ENCODE results near the gene TM7SF2. TPM values are rescaled to one million over a fixed set of nuclear protein-coding genes. Genes with fewer than 3 reads are reported as not detected.

The TM7SF2 gene
- total and polyA plus RNA-seq, 2 of the 13 experiments (the other 11 are each of a cell fraction or from before 2014, with no cell fraction given), result 56.0 to 66.9 TPM

DNA sequence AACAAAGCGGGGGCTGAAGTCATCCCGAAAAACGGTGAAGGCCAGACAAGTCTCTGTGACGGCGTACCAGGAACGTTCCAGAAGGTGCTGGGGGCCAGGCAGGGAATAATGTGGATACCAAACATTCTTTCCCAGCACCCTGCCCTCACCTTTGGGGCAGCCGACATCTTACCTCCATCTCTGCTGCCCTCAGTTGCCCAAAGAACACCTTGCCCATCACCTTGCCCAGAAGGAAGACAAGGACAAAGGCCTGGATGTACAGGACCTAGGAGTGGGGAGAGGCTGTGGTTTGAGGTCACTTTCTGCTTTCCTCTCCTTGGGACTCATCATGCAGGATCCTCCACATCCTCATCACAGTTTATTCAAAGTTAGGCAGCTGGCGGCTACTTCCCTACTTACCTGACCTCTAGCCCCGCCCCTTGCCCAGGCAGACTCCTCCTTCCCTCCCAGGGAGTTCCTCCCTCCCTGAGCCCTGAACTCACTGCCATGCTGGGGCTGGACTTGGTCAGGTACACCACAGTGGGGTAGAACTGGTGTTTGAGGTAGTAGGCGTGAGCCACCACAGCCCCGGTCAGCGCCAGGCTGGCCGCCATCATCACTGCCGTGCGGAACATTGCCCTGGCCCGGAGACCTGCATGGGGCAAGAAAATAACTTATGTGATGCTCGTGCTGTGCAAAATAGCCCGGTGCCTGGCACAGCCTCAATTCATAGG is 21.5 kb downstream of the TM7SF2 start:
- Histone ChIP-seq H3K4me1 (ENCODE audit: insufficient read depth, low read length) (peaks cover 25% of the 10 kb centered on the region), H4K20me1 (ENCODE audit: insufficient read depth, low read length) (peaks cover 17% of the 10 kb centered on the region), H3K27me3 (ENCODE audit: control insufficient read depth in 1 of 2, insufficient read depth in 2 of 2, low read length in 2 of 2) (no peaks in the 10 kb centered on the region; a peak in 1 of 5 replicates), H3K79me2 (ENCODE audit: insufficient read depth, low read length) (peaks cover 26% of the 10 kb centered on the region), H3K4me2 (ENCODE audit: low read depth, low read length) (peak overlapping the region; percentile 92), H3K9me3 (ENCODE audit: low read length) (no peaks in the 10 kb centered on the region), H3K9ac (ENCODE audit: insufficient read depth, low read depth, low read length) (peak overlapping the region; percentile 96), H3K36me3 (replicated peaks in 1 of 2; ENCODE audit: control insufficient read depth in 1 of 2, insufficient read depth in 2 of 2, low read length in 2 of 2) (peaks cover 31 to 45% of the 10 kb centered on the region in 2 experiments), H3K4me3 (replicated peaks in 1 of 3; ENCODE audit: insufficient read depth in 1 of 3, low read depth in 2 of 3, low read length in 3 of 3) (peak overlapping the region; percentile 85 to 94 (median 92)), H2AFZ (ENCODE audit: low read length) (no peak overlapping the region), H3K27ac (ENCODE audit: extremely low read length, insufficient read depth, low read length) (peak overlapping the region; percentile 96)
- ChIA-PET POLR2A (interaction anchor here (3.2 to 5.1 kb wide), 5 partner anchors 10 to 47 kb away, joined by 23 to 105 read pairs (median 85); partner anchors contain the start of genes CAPN1, FAU, MRPL49 and TM7SF2), CTCF (ENCODE audit: low intra/inter-chr PET ratio, low total read pairs) (interaction anchor here (1.3 kb wide), 1 partner anchor 47 kb away, joined by 3 read pairs; no protein-coding TSS in a partner anchor)
- WGBS (ENCODE audit: low lambda C conversion rate), result 65% methylated on average over 10 of the region's 18 CpGs
- in situ Hi-C loops (cut with HindIII; ENCODE audit: extremely low pct_ligation_motif_present, low pct_unique_long_range_greater_than_20kb), result no loop called here
- ATAC-seq, result peak; percentile 14
- BruUV-seq (replicated peaks), result no TSS peak
- FAIRE-seq, result no peak
- peak; percentile 47 for DNase-seq (ENCODE audit: low spot score)
- intact Hi-C loops (cut with micrococcal nuclease; ENCODE audit: unreplicated experiment), result no loop called here
- no peak for TF ChIP-seq JDP2 (CRISPR knock-in tag; IDR thresholded peaks at IDR 0.05; ENCODE audit: borderline replicate concordance)
- TF ChIP-seq, protein P1, sequence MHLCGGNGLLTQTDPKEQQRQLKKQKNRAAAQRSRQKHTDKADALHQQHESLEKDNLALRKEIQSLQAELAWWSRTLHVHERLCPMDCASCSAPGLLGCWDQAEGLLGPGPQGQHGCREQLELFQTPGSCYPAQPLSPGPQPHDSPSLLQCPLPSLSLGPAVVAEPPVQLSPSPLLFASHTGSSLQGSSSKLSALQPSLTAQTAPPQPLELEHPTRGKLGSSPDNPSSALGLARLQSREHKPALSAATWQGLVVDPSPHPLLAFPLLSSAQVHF (CRISPR knock-in tag; IDR thresholded peaks at IDR 0.05), result no peak
- TF ChIP-seq ZNF790 (CRISPR knock-in tag; IDR thresholded peaks at IDR 0.05; ENCODE audit: borderline replicate concordance), result no peak
- TF ChIP-seq ZNF501 (CRISPR knock-in tag; IDR thresholded peaks at IDR 0.05), result no peak
- no peak for TF ChIP-seq ZNF883 (CRISPR knock-in tag; IDR thresholded peaks at IDR 0.05; ENCODE audit: not compliant biosample characterization)
- no peak for TF ChIP-seq SPEN (CRISPR knock-in tag; IDR thresholded peaks at IDR 0.05; ENCODE audit: low read depth)
- no peak for TF ChIP-seq NFATC3 (CRISPR knock-in tag; IDR thresholded peaks at IDR 0.05)
- TF ChIP-seq, protein P2, sequence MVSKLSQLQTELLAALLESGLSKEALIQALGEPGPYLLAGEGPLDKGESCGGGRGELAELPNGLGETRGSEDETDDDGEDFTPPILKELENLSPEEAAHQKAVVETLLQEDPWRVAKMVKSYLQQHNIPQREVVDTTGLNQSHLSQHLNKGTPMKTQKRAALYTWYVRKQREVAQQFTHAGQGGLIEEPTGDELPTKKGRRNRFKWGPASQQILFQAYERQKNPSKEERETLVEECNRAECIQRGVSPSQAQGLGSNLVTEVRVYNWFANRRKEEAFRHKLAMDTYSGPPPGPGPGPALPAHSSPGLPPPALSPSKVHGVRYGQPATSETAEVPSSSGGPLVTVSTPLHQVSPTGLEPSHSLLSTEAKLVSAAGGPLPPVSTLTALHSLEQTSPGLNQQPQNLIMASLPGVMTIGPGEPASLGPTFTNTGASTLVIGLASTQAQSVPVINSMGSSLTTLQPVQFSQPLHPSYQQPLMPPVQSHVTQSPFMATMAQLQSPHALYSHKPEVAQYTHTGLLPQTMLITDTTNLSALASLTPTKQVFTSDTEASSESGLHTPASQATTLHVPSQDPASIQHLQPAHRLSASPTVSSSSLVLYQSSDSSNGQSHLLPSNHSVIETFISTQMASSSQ (IDR thresholded peaks at IDR 0.05; ENCODE audit: low read depth), result no peak
- TF ChIP-seq, protein P2 (CRISPR knock-in tag; IDR thresholded peaks at IDR 0.05; ENCODE audit: borderline replicate concordance), result no peak
- 0 out of 2 replicates have a peak, but pooled peaks have one; percentile 12 for TF ChIP-seq MED1 (CRISPR knock-in tag; IDR thresholded peaks at IDR 0.05)
- 0 out of 2 replicates have a peak, but pooled peaks have one; percentile 25 for TF ChIP-seq NRL (CRISPR knock-in tag; IDR thresholded peaks at IDR 0.05; ENCODE audit: borderline replicate concordance)
- TF ChIP-seq, protein P3, sequence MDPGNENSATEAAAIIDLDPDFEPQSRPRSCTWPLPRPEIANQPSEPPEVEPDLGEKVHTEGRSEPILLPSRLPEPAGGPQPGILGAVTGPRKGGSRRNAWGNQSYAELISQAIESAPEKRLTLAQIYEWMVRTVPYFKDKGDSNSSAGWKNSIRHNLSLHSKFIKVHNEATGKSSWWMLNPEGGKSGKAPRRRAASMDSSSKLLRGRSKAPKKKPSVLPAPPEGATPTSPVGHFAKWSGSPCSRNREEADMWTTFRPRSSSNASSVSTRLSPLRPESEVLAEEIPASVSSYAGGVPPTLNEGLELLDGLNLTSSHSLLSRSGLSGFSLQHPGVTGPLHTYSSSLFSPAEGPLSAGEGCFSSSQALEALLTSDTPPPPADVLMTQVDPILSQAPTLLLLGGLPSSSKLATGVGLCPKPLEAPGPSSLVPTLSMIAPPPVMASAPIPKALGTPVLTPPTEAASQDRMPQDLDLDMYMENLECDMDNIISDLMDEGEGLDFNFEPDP (CRISPR knock-in tag; conservative IDR thresholded peaks at IDR 0.05), result no peak
- TF ChIP-seq ZNF224 (CRISPR knock-in tag; IDR thresholded peaks at IDR 0.05), result no peak
- TF ChIP-seq RXRB (CRISPR knock-in tag; IDR thresholded peaks at IDR 0.05; ENCODE audit: borderline replicate concordance), result no peak
- no peak for TF ChIP-seq KLF16 (CRISPR knock-in tag; IDR thresholded peaks at IDR 0.05)
- TF ChIP-seq HDAC6 (IDR thresholded peaks at IDR 0.05; ENCODE audit: low read depth, low read length), result no peak

Measured in HepG2 (cell line).